Testis (tissue), 3 donors: ENCODE data around the gene PRKAG2. TPM values are rescaled to one million over a fixed set of nuclear protein-coding genes. Genes with fewer than 3 reads are reported as not detected.

Source experiments
- DNase-seq: peaks from one replicate; pipeline ENCODE4 v3.0.0-alpha.2; 2019
- H3K27ac ChIP-seq, 2 donors: fragments of 200-600 bp; sonication (generic); one replicate each; pipeline ENCODE4 v1.5.1; 2019
- H3K27me3 ChIP-seq: fragments of 200-600 bp; sonication (generic); one replicate; pipeline ENCODE4 v1.5.1; 2019
- H3K36me3 ChIP-seq: fragments of 200-600 bp; sonication (generic); one replicate; pipeline ENCODE4 v1.5.1; 2017; ENCODE audit warnings: low read depth; ENCODE audit errors: missing control alignments
- H3K4me1 ChIP-seq: fragments of 200-600 bp; sonication (generic); one replicate; pipeline ENCODE4 v1.5.1; 2019
- H3K4me3 ChIP-seq, 2 donors: fragments of 200-600 bp; sonication (generic); one replicate each; pipeline ENCODE4 v1.5.1; 2017 to 2019
- H3K9me3 ChIP-seq: fragments of 200-600 bp; sonication (generic); one replicate; pipeline ENCODE4 v1.5.1; 2017
- POLR2A ChIP-seq: fragments of 450-650 bp; IDR thresholded peaks from one replicate; pipeline ENCODE4 v1.6.1; 2017; ENCODE audit warnings: antibody characterized with exemption, mild to moderate bottlenecking, moderate library complexity
- WGBS, 2 donors: methylation state at CpG; one replicate each; pipeline ENCODE4 v1.1.5; 2018; 5-methylcytosine and 5-hydroxymethylcytosine counted together
- intact Hi-C: fragments of 100-400 bp; cut with DNase I; formaldehyde crosslinking; loops from one replicate; pipeline ENCODE4 v1.15.1; 2023; ENCODE audit warnings: low total_unique reads
- polyA plus RNA-seq: library from polyadenylated mRNA; stranded (reverse); fragments of 350-450 nt; fragmentation: Illumina TruSeq; extraction: RNeasy Lipid Tissue Mini Kit (QIAGEN cat#74804); gene quantifications from one replicate; pipeline ENCODE4 v1.2.3, GENCODE V29; 2014; ENCODE audit warnings: low read depth, low replicate concordance; ENCODE audit not compliant: insufficient read depth
- total RNA-seq, 2 donors: library from RNA; depleted of rRNA; stranded (reverse); fragments of >200 nt; gene quantifications; one replicate each; pipeline ENCODE4 v1.2.3, GENCODE V29; 2016
- TF ChIP-seq, protein P1 (sequence below), 3 experiments: fragments of 450-650 bp in 2 of 3; fragments of 200-600 bp in 1 of 3; sonication (generic) in 1 of 3; IDR thresholded peaks; one replicate each; pipeline ENCODE4 v1.5.1; 2016 to 2019; ENCODE audit warnings: antibody characterized with exemption in 3 of 3, mild to moderate bottlenecking in 2 of 3, moderate library complexity in 1 of 3

The PRKAG2 gene
- total and polyA plus RNA-seq, 3 donors from 2014 or later, result 27.9 to 28.7 (median 28.6) TPM

DNA sequence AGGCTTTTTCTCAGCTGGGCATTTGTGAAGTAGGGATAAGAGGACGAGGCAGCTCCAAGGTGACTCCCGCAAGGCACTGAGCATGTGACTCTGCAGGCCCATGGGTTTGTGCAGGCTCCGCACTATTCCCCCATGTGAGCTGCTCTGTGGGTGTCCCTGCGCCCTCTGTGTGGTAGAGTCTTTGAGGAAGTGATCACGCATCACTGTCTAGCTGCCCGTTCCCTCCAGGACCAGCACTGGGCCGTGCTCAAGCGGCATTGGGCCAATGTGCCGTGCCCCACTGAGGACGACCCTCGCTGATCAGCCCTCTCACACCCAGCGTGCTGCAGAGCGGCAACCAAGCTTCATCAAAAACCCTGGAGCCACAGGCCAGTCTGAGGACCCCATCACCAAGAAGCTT, 7.5 kb downstream of the PRKAG2 start:
- intact Hi-C loops, result no loop called here
- H3K36me3 ChIP-seq, result no peaks in the 10 kb centered on the region
- no peaks in the 10 kb centered on the region for H3K9me3 ChIP-seq
- no peak overlapping the region for H3K4me3 ChIP-seq
- DNase-seq, result no peak
- 82 to 89% methylated on average over 5 to 13 of the region's 13 CpGs for WGBS, 2 donors
- TF ChIP-seq POLR2A, result no peak
- no peaks in the 10 kb centered on the region for H3K27me3 ChIP-seq
- no peaks in the 10 kb centered on the region for H3K4me1 ChIP-seq
- no peak overlapping the region for H3K27ac ChIP-seq

DNA sequence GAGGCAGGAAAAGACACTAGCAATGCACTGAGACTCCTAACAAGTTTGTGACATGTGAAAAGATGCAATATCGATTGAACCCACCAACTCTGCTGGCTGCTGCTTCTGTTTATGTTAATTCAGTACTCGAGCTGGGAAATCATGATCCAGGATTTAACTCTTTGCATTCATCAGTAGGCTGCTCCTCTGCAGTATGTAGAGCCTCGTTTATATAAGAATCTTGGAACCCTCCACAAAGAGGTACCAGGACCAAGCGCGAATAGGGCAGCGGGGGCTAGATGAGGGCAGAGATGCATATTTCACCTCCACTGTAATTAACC, 7.8 kb downstream of the PRKAG2 start:
- Histone ChIP-seq H3K9me3 (no peaks in the 10 kb centered on the region), H3K4me3 (no peak overlapping the region), H3K27me3 (no peaks in the 10 kb centered on the region), H3K4me1 (no peaks in the 10 kb centered on the region), H3K27ac (no peak overlapping the region), H3K36me3 (no peaks in the 10 kb centered on the region)
- intact Hi-C loops, result no loop called here
- 52 to 66% methylated on average over 6 of the region's 6 CpGs for WGBS, 2 donors
- TF ChIP-seq POLR2A, result no peak
- TF ChIP-seq, protein P1, sequence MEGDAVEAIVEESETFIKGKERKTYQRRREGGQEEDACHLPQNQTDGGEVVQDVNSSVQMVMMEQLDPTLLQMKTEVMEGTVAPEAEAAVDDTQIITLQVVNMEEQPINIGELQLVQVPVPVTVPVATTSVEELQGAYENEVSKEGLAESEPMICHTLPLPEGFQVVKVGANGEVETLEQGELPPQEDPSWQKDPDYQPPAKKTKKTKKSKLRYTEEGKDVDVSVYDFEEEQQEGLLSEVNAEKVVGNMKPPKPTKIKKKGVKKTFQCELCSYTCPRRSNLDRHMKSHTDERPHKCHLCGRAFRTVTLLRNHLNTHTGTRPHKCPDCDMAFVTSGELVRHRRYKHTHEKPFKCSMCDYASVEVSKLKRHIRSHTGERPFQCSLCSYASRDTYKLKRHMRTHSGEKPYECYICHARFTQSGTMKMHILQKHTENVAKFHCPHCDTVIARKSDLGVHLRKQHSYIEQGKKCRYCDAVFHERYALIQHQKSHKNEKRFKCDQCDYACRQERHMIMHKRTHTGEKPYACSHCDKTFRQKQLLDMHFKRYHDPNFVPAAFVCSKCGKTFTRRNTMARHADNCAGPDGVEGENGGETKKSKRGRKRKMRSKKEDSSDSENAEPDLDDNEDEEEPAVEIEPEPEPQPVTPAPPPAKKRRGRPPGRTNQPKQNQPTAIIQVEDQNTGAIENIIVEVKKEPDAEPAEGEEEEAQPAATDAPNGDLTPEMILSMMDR (IDR thresholded peaks at IDR 0.05), result no peak
- DNase-seq, result no peak

DNA sequence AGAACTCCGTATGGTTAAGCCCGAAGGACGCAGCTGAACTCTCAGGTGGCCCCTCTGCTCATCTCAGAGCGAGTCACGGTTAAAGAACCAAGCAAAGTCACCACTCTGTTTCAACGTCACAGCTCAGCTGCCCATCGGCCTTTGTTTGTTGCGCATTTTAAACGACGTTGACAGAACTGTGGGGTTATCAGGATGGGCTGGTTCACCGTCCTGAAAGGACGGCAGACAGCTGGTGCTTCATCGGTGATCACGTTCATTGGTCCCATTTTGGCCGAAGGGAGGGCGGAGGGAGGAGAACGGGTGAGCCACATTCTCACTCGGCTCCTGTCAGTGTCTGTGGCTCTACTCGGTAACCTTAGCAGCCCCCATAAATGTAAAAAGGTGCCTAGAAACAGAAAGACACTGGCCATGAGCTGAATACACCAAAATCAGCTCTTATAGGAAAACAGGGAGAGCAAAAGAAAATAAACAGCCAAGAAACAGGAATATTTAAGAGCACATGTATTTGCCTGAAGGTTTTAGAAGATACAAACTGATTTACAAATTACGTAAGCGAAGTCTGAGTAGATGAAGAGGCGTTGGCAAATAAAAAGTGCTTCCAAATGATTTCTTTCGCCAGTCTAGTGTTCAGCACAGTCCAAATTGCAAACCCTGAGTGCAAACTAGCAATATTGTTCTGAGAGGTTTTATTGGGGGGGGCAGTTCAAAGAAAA, 8.4 kb downstream of the PRKAG2 start:
- intact Hi-C loops, result no loop called here
- TF ChIP-seq, protein P1 (IDR thresholded peaks at IDR 0.05), result no peak
- no peak for TF ChIP-seq POLR2A
- H3K36me3 ChIP-seq, result no peaks in the 10 kb centered on the region
- no peak for DNase-seq
- H3K4me3 ChIP-seq, result no peak overlapping the region
- H3K27ac ChIP-seq, result peak overlapping the region in 1 of 2 donors; percentile 18
- H3K4me1 ChIP-seq, result no peaks in the 10 kb centered on the region
- WGBS, 2 donors, result 46 to 60% methylated on average over 23 of the region's 23 CpGs
- H3K9me3 ChIP-seq, result no peaks in the 10 kb centered on the region
- H3K27me3 ChIP-seq, result no peaks in the 10 kb centered on the region

DNA sequence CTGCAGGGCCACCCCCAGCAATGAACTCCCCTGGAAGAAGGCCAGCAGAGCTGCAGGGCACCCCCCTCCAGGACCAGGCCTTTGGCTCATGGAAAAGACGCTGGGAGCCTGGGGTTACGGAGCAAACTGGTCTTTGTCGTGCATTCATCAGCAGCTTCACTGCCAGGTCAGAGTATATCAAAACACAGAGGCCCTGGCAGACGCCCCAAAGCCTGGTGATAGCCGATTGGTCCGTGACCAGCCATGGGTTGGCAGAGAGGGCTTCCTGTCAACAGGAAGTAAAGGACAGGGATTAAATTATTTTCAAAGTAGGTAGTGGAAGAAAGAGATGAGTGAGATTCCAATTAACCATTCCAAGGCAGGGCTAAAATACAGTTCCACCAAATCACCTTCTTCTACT, 9.0 kb downstream of the PRKAG2 start:
- intact Hi-C loops, result no loop called here
- H3K4me3 ChIP-seq, result no peak overlapping the region
- DNase-seq, result no peak
- no peaks in the 10 kb centered on the region for H3K4me1 ChIP-seq
- no peaks in the 10 kb centered on the region for H3K36me3 ChIP-seq
- peak overlapping the region in 1 of 2 donors; percentile 18 for H3K27ac ChIP-seq
- TF ChIP-seq, protein P1 (IDR thresholded peaks at IDR 0.05), result no peak
- no peak for TF ChIP-seq POLR2A
- H3K27me3 ChIP-seq, result no peaks in the 10 kb centered on the region
- 43 to 62% methylated on average over 3 to 6 of the region's 6 CpGs for WGBS, 2 donors
- H3K9me3 ChIP-seq, result no peaks in the 10 kb centered on the region

DNA sequence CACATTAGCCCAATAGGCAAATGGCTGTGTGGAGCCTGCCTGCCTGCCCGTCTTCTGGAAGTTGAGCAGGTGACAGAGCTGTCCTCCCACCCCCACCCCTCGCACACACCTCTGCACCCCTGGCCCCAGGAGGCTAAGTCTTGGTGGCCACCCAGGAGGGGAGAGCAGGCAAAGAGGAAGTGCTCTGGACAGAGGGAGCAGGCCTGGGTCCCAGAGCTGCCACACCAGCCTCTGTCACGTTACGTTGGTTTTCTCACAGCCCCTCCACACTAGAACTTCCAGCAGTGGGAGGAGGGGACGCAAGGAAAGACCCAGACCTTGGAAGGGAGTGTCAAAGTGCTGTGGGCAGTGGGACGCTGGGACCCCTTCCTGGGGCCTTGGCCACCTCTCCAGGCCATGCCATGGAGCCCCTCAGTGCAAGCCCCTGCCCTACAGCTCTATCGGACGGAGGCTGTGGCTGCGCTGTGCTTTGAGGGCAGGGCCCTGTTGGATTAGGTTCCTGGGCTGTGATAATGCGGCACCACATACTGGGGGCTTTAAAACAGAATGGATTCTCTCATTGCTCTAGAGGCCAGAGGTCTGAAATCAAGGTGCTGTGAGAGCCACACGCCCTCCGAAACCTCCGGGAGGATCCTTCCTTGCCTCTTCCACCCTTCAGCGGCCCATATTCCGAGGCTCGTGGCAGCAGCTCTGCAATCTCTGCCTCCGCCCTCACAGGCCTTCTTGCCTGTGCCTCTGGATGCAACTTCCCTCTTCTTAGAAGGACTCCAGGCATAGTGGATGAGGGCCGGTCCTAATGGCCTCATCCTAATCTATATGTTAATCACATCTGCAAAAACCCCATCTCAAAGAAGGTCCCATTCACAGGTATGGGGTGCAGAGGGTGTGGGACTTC, 9.9 kb downstream of the PRKAG2 start:
- no peaks in the 10 kb centered on the region for H3K27me3 ChIP-seq
- H3K9me3 ChIP-seq, result no peaks in the 10 kb centered on the region
- H3K36me3 ChIP-seq, result no peaks in the 10 kb centered on the region
- no peak overlapping the region for H3K4me3 ChIP-seq
- intact Hi-C loops, result no loop called here
- DNase-seq, result no peak
- no peaks in the 10 kb centered on the region for H3K4me1 ChIP-seq
- TF ChIP-seq, protein P1 (IDR thresholded peaks at IDR 0.05), result no peak
- no peak for TF ChIP-seq POLR2A
- no peak overlapping the region for H3K27ac ChIP-seq
- 89 to 94% methylated on average over 15 to 18 of the region's 18 CpGs for WGBS, 2 donors
